NCI-H2227 (cell line): ENCODE measurements around the gene FHIT.

Experiments used
- DNase-seq: peaks from one replicate; lab custom pipeline; 2025; ENCODE audit not compliant: unreplicated experiment; lab: John Stamatoyannopoulos, UW

The FHIT gene

GRCh38 chr3:60434950-60435349, 816.3 kb downstream of the FHIT start:
- no peak for DNase-seq

DNA sequence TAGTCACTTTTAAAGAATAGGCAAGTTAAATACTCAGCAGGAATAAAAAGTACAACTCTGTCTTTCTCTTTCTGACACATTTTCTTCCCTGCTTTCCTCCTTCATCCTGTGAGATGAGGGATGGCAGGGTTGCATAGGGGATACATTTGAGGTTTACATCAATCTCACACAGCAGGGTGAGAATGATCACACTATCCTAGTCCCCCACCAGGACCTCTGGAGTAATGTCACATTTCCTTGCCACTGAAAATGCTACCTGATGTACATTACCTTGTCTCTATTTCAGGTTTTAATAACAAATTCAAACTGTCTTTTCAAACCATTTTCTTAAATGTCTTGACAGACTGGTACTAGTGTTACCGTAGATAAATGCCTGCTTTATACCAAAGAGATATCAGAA, 816.9 kb downstream of the FHIT start:
- no peak for DNase-seq

GRCh38 chr3:60431599-60431958, 819.7 kb downstream of the FHIT start:
- DNase-seq, result no peak

DNA sequence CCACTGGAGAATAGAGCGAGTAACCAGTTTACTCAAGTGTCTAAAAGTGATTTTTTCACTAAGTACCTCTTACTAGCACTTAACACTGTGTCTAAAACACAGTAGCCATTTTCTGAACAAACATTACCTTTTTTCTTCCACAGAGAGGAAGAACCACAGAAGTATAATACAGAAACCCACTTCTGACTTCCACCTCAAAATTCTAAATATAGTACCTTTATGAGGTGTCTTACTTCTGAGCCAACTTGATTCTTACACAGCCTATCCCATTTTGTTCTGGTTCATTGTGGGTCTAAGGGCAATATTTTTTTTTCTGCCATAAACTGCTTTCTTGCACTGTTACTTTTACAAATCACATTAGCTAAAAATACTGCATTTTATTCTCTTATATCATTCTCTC, 821.0 kb downstream of the FHIT start:
- no peak for DNase-seq

- DNase-seq, result no peak
These were observed 824.1 kb downstream of the FHIT start for GRCh38 chr3:60427109-60427508.

DNA sequence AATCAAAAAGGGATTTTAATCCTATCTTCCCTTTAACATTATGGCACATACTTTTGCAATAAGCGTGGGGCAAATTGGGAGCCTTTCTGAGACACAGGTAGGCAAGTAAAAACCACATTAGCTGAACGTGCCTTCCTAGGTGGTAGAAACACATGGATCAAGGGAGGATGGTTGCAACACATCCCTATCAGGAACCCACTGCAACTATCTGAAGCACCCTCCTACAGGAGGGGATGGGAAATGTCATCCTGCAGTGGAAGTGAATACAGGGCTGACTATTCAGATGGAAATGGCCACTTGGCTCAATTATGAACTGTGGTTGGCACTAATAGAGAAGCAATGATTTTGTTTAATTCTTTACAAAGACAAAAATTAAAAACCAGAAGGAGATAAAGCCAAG, 826.3 kb downstream of the FHIT start:
- DNase-seq, result no peak

- DNase-seq, result no peak
These were observed 827.2 kb downstream of the FHIT start for GRCh38 chr3:60424034-60424433.

GRCh38 chr3:60423556-60423955, 827.7 kb downstream of the FHIT start:
- DNase-seq, result no peak

- DNase-seq, result no peak
These were observed 829.4 kb downstream of the FHIT start for GRCh38 chr3:60421749-60422446.

DNA sequence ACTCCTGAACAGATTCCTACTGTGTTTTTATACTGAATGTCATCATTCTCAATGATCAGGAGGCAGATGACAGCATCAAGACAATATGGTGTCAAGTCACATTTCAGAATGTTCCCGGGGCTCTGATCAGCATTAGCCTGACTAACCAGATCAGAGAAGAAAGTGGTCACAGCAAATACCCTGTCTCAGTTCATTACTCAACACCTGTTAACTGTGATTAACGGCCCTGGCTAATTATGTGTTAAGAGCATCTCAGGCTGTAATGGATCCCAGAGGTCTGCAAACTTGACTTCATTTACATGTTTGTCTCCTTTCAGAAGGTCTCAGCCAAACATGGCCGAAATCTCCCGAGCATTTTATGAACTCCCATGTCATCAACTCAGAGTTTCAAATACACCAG, 833.7 kb downstream of the FHIT start:
- no peak for DNase-seq

DNA sequence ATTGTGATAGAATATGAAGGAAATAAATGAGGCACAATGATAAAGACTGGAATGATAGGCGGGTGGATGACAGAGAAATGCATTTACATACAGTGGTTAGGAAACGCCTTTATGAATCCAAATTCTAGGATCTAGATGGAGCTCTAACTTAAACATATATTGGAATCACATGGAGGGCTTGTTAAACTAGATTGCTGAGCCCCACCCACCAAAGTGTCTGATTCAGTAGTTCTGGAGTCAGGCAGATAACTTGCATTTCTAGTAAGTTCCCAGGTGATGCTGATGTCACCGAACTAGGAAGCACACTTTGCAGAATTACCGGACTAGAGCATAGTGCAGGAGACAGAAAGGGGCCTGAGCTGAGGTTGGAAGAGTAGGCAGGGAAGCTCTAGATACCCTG, 837.2 kb downstream of the FHIT start:
- DNase-seq, result no peak

- DNase-seq, result no peak
These were observed 837.7 kb downstream of the FHIT start for GRCh38 chr3:60413551-60413950.

- DNase-seq, result no peak
These were observed 847.4 kb downstream of the FHIT start for GRCh38 chr3:60403866-60404265.

GRCh38 chr3:60402931-60403330, 848.3 kb downstream of the FHIT start:
- no peak for DNase-seq

GRCh38 chr3:60399861-60400845, 851.1 kb downstream of the FHIT start:
- DNase-seq, result peak; percentile 25

DNA sequence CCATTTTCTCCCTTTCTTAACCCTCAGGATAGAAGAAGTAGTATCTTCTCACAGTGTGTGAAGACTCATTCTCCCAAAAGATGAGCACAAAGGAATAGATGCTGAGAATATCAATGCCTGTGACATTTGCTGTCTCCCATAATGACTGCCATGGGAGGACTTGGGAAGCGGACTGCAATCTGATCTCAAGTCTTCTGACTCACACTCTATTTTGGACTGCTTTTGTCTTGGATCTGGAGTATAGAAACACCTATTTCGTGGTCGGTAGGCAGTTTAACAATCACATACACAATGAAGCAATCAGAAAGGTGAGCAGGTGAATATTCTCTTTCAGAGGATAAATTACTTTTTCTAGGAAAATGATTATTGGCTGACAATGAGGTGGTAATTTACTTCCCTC, 852.0 kb downstream of the FHIT start:
- DNase-seq, result peak; percentile 53

- no peak for DNase-seq
These were observed 856.0 kb downstream of the FHIT start for GRCh38 chr3:60395173-60395762.

- DNase-seq, result no peak
These were observed 857.3 kb downstream of the FHIT start for GRCh38 chr3:60393946-60394345.

DNA sequence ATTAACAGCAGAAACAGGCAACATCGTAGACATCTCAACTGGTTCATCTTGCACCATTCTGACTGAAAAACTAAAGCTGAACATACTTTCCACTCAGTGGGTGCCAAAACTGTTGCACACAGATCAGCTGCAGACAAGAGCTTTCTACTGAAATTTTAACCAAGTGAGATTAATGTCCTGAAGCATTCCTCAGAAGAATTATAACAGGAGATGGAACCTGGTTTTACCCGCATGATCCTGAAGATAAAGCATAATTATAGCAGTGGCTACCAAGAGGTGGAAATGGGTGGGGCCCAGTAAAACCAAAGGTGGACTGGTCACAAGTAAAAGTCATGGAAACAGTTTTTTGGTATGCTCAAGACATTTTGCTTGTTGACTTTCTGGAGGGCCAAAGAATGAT, 858.8 kb downstream of the FHIT start:
- DNase-seq, result no peak

DNA sequence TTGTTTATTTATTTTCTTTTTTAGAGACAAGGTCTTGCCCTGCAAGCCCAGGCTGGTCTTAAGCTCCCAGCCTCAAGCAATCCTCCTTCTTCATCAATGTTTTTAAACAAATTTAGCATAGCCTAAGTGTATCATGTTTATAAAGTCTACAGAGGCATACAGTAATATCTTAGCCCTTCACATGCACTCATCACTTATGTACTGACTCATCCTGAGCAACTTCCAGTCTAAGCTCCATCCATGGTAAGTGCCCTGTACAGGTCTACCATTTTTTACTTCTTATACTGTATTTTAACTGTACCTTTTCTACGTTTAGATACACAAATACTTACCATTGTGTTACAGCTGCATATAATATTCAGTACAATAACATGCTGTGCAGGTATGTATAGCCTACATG, 860.0 kb downstream of the FHIT start:
- no peak for DNase-seq

- DNase-seq, result no peak
These were observed 862.5 kb downstream of the FHIT start for GRCh38 chr3:60388731-60389130.

- no peak for DNase-seq
These were observed 864.9 kb downstream of the FHIT start for GRCh38 chr3:60386306-60386705.
